Measurements from ENCODE around the gene NFIX.

- TF ChIP-seq STAT1 (IDR thresholded peaks at IDR 0.05; ENCODE audit: unreplicated experiment), result no peak
- no peak; the same call in 1 of the 2 replicates for TF ChIP-seq POLR2AphosphoS5 (IDR thresholded peaks at IDR 0.05; ENCODE audit: low read depth)
- TF ChIP-seq CTCF (conservative IDR thresholded peaks at IDR 0.05; ENCODE audit: low read depth in 2 of 2), result no peak
- TF ChIP-seq EZH2phosphoT487 (IDR thresholded peaks at IDR 0.05; ENCODE audit: unreplicated experiment), result no peak
- no peak for TF ChIP-seq REST (IDR thresholded peaks at IDR 0.05; ENCODE audit: unreplicated experiment)
- TF ChIP-seq NANOG (IDR thresholded peaks at IDR 0.05; ENCODE audit: borderline replicate concordance), result no peak
- TF ChIP-seq ZNF114 (CRISPR knock-in tag; IDR thresholded peaks at IDR 0.05), result no peak
- TF ChIP-seq CREB1 (CRISPR knock-in tag; IDR thresholded peaks at IDR 0.05; ENCODE audit: low read depth), result no peak
- TF ChIP-seq EZH2 (IDR thresholded peaks at IDR 0.05; ENCODE audit: low read depth, unreplicated experiment), result no peak
- no peak for TF ChIP-seq JUNB (IDR thresholded peaks at IDR 0.05; ENCODE audit: unreplicated experiment)
Measured at GRCh38 chr19:12954612-12954962, 40.7 kb upstream of the NFIX start.

Data from GM23338 (cell line).